Thoracic aorta (tissue), 2 donors: ENCODE measurements around the gene SCN10A. TPM values are rescaled to one million over a fixed set of nuclear protein-coding genes. Genes with fewer than 3 reads are reported as not detected.

ENCODE experiments used
- ATAC-seq: fragments of 150-250 bp; one replicate; pipeline ENCODE4 v1.8.0; 2017; ENCODE audit warnings: low read depth; ENCODE audit not compliant: insufficient number of reproducible peaks, low FRiP score
- DNase-seq: peaks from one replicate; pipeline ENCODE4 v3.0.0-alpha.2; 2020; ENCODE audit warnings: low spot score
- H3K27ac ChIP-seq, 2 donors: fragments of 200-600 bp; sonication (generic); 1 replicate in 1 of 2; 2 replicates in 1 of 2; pipeline ENCODE4 v1.5.1; 2016; ENCODE audit warnings: mild to moderate bottlenecking in 2 of 2, moderate library complexity in 2 of 2
- H3K27me3 ChIP-seq: fragments of 200-600 bp; sonication (generic); replicated peaks from 2 replicates; pipeline ENCODE4 v1.6.0; 2016; ENCODE audit warnings: mild to moderate bottlenecking; ENCODE audit not compliant: insufficient read depth
- H3K36me3 ChIP-seq: fragments of 200-600 bp; sonication (generic); one replicate; pipeline ENCODE4 v1.5.1; 2016
- H3K4me1 ChIP-seq, 2 donors: fragments of 200-600 bp; sonication (generic); 1 replicate in 1 of 2; 2 replicates in 1 of 2; pipeline versions ENCODE4 v1.5.1 to v1.6.0; 2016; ENCODE audit warnings: low read depth in 2 of 2, mild to moderate bottlenecking in 1 of 2; ENCODE audit not compliant: control insufficient read depth in 1 of 2
- H3K4me3 ChIP-seq: fragments of 200-600 bp; sonication (generic); 2 replicates; pipeline ENCODE4 v1.5.1; 2016; ENCODE audit warnings: mild to moderate bottlenecking
- H3K9me3 ChIP-seq: fragments of 200-600 bp; sonication (generic); 2 replicates; pipeline ENCODE4 v1.5.1; 2016
- CTCF ChIP-seq: fragments of 200-600 bp; sonication (generic); IDR thresholded peaks from one replicate; pipeline ENCODE4 v1.5.1; 2019; ENCODE audit warnings: antibody characterized with exemption
- total RNA-seq, 2 donors: library from RNA; depleted of rRNA; stranded (reverse); fragments of >200 nt; gene quantifications; one replicate each; pipeline versions ENCODE4 v1.1.0 to v1.2.3, GENCODE V29; 2016

SCN10A gene
- total RNA-seq, 2 donors from 2014 or later, result not detected

GRCh38 chr3:38829404-38829803 is 13.4 kb upstream of the SCN10A start:
- H3K4me3 ChIP-seq, result no peak overlapping the region
- no peaks in the 10 kb centered on the region for H3K27me3 ChIP-seq
- peak overlapping the region; percentile 30 to 54 for H3K27ac ChIP-seq
- peaks cover 8 to 21% of the 10 kb centered on the region in 2 donors for H3K4me1 ChIP-seq
- TF ChIP-seq CTCF, result no peak
- H3K9me3 ChIP-seq, result no peaks in the 10 kb centered on the region
- peak; percentile 70 for ATAC-seq
- no peaks in the 10 kb centered on the region for H3K36me3 ChIP-seq
- no peak for DNase-seq

- H3K36me3 ChIP-seq, result no peaks in the 10 kb centered on the region
- TF ChIP-seq CTCF, result no peak
- DNase-seq (no peak), ATAC-seq (no peak)
- peak overlapping the region in 1 of 2 donors; percentile 54 for H3K27ac ChIP-seq
- H3K4me1 ChIP-seq, result peaks cover 4 to 15% of the 10 kb centered on the region in 2 donors
- no peaks in the 10 kb centered on the region for H3K27me3 ChIP-seq
- no peaks in the 10 kb centered on the region for H3K9me3 ChIP-seq
- no peak overlapping the region for H3K4me3 ChIP-seq
Observed at GRCh38 chr3:38828681-38829080, 12.7 kb upstream of the SCN10A start.

DNA sequence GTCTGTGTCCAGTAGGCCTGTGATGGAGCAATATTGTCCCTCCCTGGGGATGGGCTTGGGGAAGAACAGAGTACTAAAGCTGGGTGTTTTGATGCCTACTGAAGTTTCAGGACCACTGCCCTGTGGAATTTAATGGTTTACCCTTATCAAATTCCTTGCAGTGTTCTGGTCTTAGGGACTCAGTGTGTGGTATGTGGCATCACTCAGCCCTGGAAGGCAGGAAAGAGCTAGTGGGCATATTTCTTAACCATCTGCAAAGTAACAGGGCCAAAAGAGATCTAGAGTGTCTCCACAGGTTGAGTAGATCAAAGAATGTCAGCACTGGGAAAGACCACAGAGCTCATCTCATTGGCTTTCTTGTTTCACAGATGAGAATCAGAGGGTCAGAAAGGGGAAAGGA is 11.8 kb upstream of the SCN10A start:
- Histone ChIP-seq H3K36me3 (no peaks in the 10 kb centered on the region), H3K4me1 (peaks cover 4 to 15% of the 10 kb centered on the region in 2 donors), H3K9me3 (no peaks in the 10 kb centered on the region), H3K4me3 (no peak overlapping the region), H3K27me3 (no peaks in the 10 kb centered on the region), H3K27ac (no peak overlapping the region)
- no peak for TF ChIP-seq CTCF
- ATAC-seq (no peak), DNase-seq (no peak)

DNA sequence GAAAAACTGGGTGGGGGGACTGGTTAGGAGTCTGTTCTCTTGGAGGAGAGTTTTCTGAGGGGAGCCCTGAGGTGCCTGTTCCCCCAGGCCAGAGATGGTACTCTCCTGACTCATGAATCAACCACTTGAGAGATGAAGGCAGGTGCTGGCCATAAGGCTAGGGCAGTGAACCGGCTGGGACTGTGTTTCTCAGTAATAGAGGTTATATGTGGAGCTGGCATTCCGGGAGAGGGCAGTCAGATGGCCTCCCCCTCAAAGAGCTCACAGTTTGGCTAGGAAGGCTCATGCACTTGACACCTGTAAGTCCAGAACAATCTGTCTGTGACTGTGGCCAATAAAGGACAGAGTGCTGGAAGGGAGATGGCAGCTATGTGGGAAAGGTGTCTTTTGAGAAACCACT is 10.0 kb upstream of the SCN10A start:
- H3K9me3 ChIP-seq, result no peaks in the 10 kb centered on the region
- peaks cover 4 to 15% of the 10 kb centered on the region in 2 donors for H3K4me1 ChIP-seq
- no peak overlapping the region for H3K4me3 ChIP-seq
- DNase-seq, result no peak
- TF ChIP-seq CTCF, result no peak
- no peak overlapping the region for H3K27ac ChIP-seq
- H3K27me3 ChIP-seq, result no peaks in the 10 kb centered on the region
- no peak for ATAC-seq
- H3K36me3 ChIP-seq, result no peaks in the 10 kb centered on the region

DNA sequence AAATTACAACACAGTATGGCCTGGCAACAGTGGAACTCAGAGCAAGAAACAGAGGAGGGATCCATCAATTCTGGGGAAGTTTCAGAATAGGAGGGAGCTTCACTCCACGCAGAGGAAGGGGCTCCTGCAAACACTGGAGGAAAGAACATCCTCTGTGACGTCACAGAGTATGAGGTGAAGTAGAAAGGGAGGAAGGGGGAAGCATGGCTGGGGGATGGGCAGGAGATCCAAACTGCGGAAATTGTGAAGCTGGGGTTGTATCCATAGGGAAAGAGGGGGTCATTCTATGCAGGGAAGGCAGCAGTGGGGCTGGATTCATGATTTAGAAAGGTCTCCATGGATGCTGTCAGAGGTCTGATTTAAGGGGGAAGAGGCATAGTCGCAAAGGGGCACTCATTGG is 8.3 kb upstream of the SCN10A start:
- H3K4me3 ChIP-seq, result no peak overlapping the region
- peaks cover 0 to 8% of the 10 kb centered on the region in 2 donors for H3K4me1 ChIP-seq
- ATAC-seq, result no peak
- DNase-seq, result no peak
- H3K36me3 ChIP-seq, result no peaks in the 10 kb centered on the region
- H3K27ac ChIP-seq, result no peak overlapping the region
- no peak for TF ChIP-seq CTCF
- H3K27me3 ChIP-seq, result no peaks in the 10 kb centered on the region
- H3K9me3 ChIP-seq, result no peaks in the 10 kb centered on the region
